ENCODE measurements around the gene MORN4.
"Not testable (repeated sequence)": the region's sequence is repeated elsewhere in the genome, so short reads cannot be mapped to it uniquely, and the experiment has no call there.

MORN4 gene

GRCh38 chr10:97597778-97598177, 35.5 kb downstream of the MORN4 start:
- no peak for DNase-seq (ENCODE audit: low read depth)

- DNase-seq (ENCODE audit: low read depth): no peak
Measured at GRCh38 chr10:97596101-97597082, 36.9 kb downstream of the MORN4 start.

- no peak for DNase-seq (ENCODE audit: low read depth)
Measured at GRCh38 chr10:97593421-97593820, 39.9 kb downstream of the MORN4 start.

- no peak for DNase-seq (ENCODE audit: low read depth)
Measured at GRCh38 chr10:97590748-97591495, 42.4 kb downstream of the MORN4 start.

- no peak for DNase-seq (ENCODE audit: low read depth)
Measured at GRCh38 chr10:97590082-97590747, 43.1 kb downstream of the MORN4 start.

GRCh38 chr10:97589479-97589878, 43.8 kb downstream of the MORN4 start, which contains the start of gene C10orf62:
Gene C10orf62, plus strand, starts transcription at chr10:97589721. Its CDS starts 177 bp downstream, at chr10:97589898.
- DNase-seq (ENCODE audit: low read depth): no peak

- no peak for DNase-seq (ENCODE audit: low read depth)
Measured at GRCh38 chr10:97587183-97587582, 46.1 kb downstream of the MORN4 start.

GRCh38 chr10:97585439-97585811, 47.9 kb downstream of the MORN4 start:
- DNase-seq (ENCODE audit: low read depth): no peak

GRCh38 chr10:97584798-97585438, 48.4 kb downstream of the MORN4 start:
- no peak for DNase-seq (ENCODE audit: low read depth)

- no peak for DNase-seq (ENCODE audit: low read depth)
Measured at GRCh38 chr10:97584060-97584797, 49.1 kb downstream of the MORN4 start, which contains the start of gene HOGA1. Gene HOGA1, plus strand, starts transcription at chr10:97584389. Its CDS starts 315 bp downstream, at chr10:97584704.

- DNase-seq (ENCODE audit: low read depth): no peak
Measured at GRCh38 chr10:97583476-97583875, 49.8 kb downstream of the MORN4 start.

GRCh38 chr10:97582169-97582568, 51.1 kb downstream of the MORN4 start:
- no peak for DNase-seq (ENCODE audit: low read depth)

- DNase-seq (ENCODE audit: low read depth): no peak
Measured at GRCh38 chr10:97580421-97581367, 52.6 kb downstream of the MORN4 start.

GRCh38 chr10:97578171-97578844, 55.0 kb downstream of the MORN4 start:
- no peak for DNase-seq (ENCODE audit: low read depth)

- no peak for DNase-seq (ENCODE audit: low read depth)
Measured at GRCh38 chr10:97577701-97578100, 55.6 kb downstream of the MORN4 start.

- not testable (repeated sequence) for DNase-seq (ENCODE audit: low read depth)
Measured at GRCh38 chr10:97576487-97576886, 56.8 kb downstream of the MORN4 start.

GRCh38 chr10:97575127-97575668, 58.1 kb downstream of the MORN4 start:
- no peak for DNase-seq (ENCODE audit: low read depth)

GRCh38 chr10:97574374-97575126, 58.8 kb downstream of the MORN4 start:
- peak; percentile 75 for DNase-seq (ENCODE audit: low read depth)

Measured in HS-5 (cell line).